ENCODE results near the gene ARNT2. TPM values are rescaled to one million over a fixed set of nuclear protein-coding genes. Genes with fewer than 3 reads are reported as not detected.

Gene ARNT2
- total and polyA plus RNA-seq, 2 experiments from 2014 or later: 4.6 to 11.6 TPM

DNA sequence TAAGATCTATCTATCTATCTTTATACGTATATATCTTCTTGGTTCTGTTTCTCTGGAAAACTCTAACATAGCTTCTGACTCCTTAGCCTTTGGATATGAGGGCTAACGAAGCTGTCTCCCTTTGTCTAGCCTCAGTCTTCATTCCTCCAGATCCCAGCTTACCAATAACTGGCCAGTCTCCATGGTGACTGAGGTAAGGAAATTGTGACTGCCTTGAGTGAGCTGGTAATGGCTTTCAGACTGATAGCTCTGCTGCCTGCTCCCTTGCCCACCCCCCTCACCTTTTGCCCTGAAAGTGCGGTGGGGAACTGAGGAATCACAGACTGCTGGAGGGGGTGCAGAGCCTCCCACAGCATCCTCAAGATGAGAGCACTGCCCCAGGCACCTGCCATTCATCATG, 225.2 kb downstream of the ARNT2 start:
- H3K79me2 ChIP-seq (replicated peaks; ENCODE audit: insufficient read depth): no peaks in the 10 kb centered on the region
- H3K4me1 ChIP-seq (ENCODE audit: insufficient read depth): no peaks in the 10 kb centered on the region
- H3K9me2 ChIP-seq (ENCODE audit: insufficient read depth): no peaks in the 10 kb centered on the region; the same call in 1 of the 2 replicates
- Mint-ChIP-seq H3K27me3 (ENCODE audit: insufficient read depth, low read depth, poor library complexity) (peaks cover 6% of the 10 kb centered on the region), H3K4me1 (no peaks in the 10 kb centered on the region), H3K4me3 (no peak overlapping the region), H3K27ac (no peak overlapping the region), H3K36me3 (ENCODE audit: low read depth) (no peaks in the 10 kb centered on the region), H3K9me3 (no peaks in the 10 kb centered on the region; the same call in 2 of the 3 replicates)
- no peaks in the 10 kb centered on the region for H4K20me1 ChIP-seq (replicated peaks; ENCODE audit: insufficient read depth)
- no peaks in the 10 kb centered on the region for H3F3A ChIP-seq (replicated peaks; ENCODE audit: low read depth)
- ATAC-seq (no peak), DNase-seq (ENCODE audit: low spot score) (no peak)
- no peaks in the 10 kb centered on the region for H3K27me3 ChIP-seq (ENCODE audit: insufficient read depth)
- TF ChIP-seq EZH2phosphoT487 (IDR thresholded peaks at IDR 0.05; ENCODE audit: unreplicated experiment) (no peak), ZNF114 (CRISPR knock-in tag; IDR thresholded peaks at IDR 0.05) (no peak), POLR2AphosphoS5 (IDR thresholded peaks at IDR 0.05; ENCODE audit: low read depth) (no peak), JUNB (IDR thresholded peaks at IDR 0.05; ENCODE audit: unreplicated experiment) (no peak), ZNF331 (CRISPR knock-in tag; IDR thresholded peaks at IDR 0.05; ENCODE audit: low read depth) (no peak), STAT1 (IDR thresholded peaks at IDR 0.05; ENCODE audit: unreplicated experiment) (no peak), CTCF (conservative IDR thresholded peaks at IDR 0.05; ENCODE audit: low read depth in 2 of 2) (no peak), ETS1 (IDR thresholded peaks at IDR 0.05) (no peak), EZH2 (IDR thresholded peaks at IDR 0.05; ENCODE audit: low read depth, unreplicated experiment) (no peak), CREB1 (CRISPR knock-in tag; IDR thresholded peaks at IDR 0.05; ENCODE audit: low read depth) (no peak), NANOG (IDR thresholded peaks at IDR 0.05; ENCODE audit: borderline replicate concordance) (no peak)
- TF ChIP-seq, protein P1, sequence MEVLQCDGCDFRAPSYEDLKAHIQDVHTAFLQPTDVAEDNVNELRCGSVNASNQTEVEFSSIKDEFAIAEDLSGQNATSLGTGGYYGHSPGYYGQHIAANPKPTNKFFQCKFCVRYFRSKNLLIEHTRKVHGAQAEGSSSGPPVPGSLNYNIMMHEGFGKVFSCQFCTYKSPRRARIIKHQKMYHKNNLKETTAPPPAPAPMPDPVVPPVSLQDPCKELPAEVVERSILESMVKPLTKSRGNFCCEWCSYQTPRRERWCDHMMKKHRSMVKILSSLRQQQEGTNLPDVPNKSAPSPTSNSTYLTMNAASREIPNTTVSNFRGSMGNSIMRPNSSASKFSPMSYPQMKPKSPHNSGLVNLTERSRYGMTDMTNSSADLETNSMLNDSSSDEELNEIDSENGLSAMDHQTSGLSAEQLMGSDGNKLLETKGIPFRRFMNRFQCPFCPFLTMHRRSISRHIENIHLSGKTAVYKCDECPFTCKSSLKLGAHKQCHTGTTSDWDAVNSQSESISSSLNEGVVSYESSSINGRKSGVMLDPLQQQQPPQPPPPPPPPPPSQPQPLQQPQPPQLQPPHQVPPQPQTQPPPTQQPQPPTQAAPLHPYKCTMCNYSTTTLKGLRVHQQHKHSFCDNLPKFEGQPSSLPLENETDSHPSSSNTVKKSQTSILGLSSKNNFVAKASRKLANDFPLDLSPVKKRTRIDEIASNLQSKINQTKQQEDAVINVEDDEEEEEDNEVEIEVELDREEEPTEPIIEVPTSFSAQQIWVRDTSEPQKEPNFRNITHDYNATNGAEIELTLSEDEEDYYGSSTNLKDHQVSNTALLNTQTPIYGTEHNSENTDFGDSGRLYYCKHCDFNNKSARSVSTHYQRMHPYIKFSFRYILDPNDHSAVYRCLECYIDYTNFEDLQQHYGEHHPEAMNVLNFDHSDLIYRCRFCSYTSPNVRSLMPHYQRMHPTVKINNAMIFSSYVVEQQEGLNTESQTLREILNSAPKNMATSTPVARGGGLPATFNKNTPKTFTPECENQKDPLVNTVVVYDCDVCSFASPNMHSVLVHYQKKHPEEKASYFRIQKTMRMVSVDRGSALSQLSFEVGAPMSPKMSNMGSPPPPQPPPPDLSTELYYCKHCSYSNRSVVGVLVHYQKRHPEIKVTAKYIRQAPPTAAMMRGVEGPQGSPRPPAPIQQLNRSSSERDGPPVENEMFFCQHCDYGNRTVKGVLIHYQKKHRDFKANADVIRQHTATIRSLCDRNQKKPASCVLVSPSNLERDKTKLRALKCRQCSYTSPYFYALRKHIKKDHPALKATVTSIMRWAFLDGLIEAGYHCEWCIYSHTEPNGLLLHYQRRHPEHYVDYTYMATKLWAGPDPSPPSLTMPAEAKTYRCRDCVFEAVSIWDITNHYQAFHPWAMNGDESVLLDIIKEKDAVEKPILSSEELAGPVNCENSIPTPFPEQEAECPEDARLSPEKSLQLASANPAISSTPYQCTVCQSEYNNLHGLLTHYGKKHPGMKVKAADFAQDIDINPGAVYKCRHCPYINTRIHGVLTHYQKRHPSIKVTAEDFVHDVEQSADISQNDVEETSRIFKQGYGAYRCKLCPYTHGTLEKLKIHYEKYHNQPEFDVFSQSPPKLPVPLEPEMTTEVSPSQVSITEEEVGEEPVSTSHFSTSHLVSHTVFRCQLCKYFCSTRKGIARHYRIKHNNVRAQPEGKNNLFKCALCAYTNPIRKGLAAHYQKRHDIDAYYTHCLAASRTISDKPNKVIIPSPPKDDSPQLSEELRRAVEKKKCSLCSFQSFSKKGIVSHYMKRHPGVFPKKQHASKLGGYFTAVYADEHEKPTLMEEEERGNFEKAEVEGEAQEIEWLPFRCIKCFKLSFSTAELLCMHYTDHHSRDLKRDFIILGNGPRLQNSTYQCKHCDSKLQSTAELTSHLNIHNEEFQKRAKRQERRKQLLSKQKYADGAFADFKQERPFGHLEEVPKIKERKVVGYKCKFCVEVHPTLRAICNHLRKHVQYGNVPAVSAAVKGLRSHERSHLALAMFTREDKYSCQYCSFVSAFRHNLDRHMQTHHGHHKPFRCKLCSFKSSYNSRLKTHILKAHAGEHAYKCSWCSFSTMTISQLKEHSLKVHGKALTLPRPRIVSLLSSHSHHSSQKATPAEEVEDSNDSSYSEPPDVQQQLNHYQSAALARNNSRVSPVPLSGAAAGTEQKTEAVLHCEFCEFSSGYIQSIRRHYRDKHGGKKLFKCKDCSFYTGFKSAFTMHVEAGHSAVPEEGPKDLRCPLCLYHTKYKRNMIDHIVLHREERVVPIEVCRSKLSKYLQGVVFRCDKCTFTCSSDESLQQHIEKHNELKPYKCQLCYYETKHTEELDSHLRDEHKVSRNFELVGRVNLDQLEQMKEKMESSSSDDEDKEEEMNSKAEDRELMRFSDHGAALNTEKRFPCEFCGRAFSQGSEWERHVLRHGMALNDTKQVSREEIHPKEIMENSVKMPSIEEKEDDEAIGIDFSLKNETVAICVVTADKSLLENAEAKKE (CRISPR knock-in tag; IDR thresholded peaks at IDR 0.05): no peak
- TF ChIP-seq, protein P2, sequence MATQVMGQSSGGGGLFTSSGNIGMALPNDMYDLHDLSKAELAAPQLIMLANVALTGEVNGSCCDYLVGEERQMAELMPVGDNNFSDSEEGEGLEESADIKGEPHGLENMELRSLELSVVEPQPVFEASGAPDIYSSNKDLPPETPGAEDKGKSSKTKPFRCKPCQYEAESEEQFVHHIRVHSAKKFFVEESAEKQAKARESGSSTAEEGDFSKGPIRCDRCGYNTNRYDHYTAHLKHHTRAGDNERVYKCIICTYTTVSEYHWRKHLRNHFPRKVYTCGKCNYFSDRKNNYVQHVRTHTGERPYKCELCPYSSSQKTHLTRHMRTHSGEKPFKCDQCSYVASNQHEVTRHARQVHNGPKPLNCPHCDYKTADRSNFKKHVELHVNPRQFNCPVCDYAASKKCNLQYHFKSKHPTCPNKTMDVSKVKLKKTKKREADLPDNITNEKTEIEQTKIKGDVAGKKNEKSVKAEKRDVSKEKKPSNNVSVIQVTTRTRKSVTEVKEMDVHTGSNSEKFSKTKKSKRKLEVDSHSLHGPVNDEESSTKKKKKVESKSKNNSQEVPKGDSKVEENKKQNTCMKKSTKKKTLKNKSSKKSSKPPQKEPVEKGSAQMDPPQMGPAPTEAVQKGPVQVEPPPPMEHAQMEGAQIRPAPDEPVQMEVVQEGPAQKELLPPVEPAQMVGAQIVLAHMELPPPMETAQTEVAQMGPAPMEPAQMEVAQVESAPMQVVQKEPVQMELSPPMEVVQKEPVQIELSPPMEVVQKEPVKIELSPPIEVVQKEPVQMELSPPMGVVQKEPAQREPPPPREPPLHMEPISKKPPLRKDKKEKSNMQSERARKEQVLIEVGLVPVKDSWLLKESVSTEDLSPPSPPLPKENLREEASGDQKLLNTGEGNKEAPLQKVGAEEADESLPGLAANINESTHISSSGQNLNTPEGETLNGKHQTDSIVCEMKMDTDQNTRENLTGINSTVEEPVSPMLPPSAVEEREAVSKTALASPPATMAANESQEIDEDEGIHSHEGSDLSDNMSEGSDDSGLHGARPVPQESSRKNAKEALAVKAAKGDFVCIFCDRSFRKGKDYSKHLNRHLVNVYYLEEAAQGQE (IDR thresholded peaks at IDR 0.05; ENCODE audit: unreplicated experiment): no peak
- H3K4me3 ChIP-seq: no peak overlapping the region
- H3K4me2 ChIP-seq: no peak overlapping the region
- 0 out of 2 replicates have a peak overlapping the region, but pooled peaks have one; percentile 14 for H2AFZ ChIP-seq
- no peaks in the 10 kb centered on the region for H3K36me3 ChIP-seq (ENCODE audit: insufficient read depth)
- H3K27ac ChIP-seq (ENCODE audit: low read depth): no peak overlapping the region
